RWPE2 (cell line): ENCODE measurements around the gene KDM4C.

ENCODE experiments used
- ATAC-seq: fragments of 200-7000 bp; cut with Tn5 transposase; 3 replicates; pipeline ENCODE4 v1.9.1; 2021; ENCODE audit warnings: low read depth
- DNase-seq: peaks from one replicate; pipeline ENCODE4 v3.0.0-alpha.2; 2020; ENCODE audit warnings: low spot score
- H3K27ac ChIP-seq: fragments of 450-650 bp; 2 replicates; pipeline ENCODE4 v1.5.1; 2017; ENCODE audit warnings: mild to moderate bottlenecking; ENCODE audit not compliant: poor library complexity, severe bottlenecking
- H3K27me3 ChIP-seq: fragments of 250-450 bp; sonication (Bioruptor Pico); 2 replicates; pipeline ENCODE4 v1.5.1; 2021; ENCODE audit warnings: mild to moderate bottlenecking, moderate library complexity; ENCODE audit not compliant: insufficient read depth, poor library complexity, severe bottlenecking
- H3K36me3 ChIP-seq: fragments of 250-450 bp; sonication (Bioruptor Pico); 2 replicates; pipeline ENCODE4 v1.5.1; 2020; ENCODE audit warnings: low read depth, mild to moderate bottlenecking, moderate library complexity
- H3K4me1 ChIP-seq: fragments of 250-450 bp; sonication (Bioruptor Pico); 2 replicates; pipeline ENCODE4 v1.5.1; 2021; ENCODE audit warnings: mild to moderate bottlenecking, moderate library complexity; ENCODE audit not compliant: insufficient read depth, poor library complexity, severe bottlenecking
- H3K4me3 ChIP-seq: fragments of 250-450 bp; sonication (Bioruptor Pico); 2 replicates; pipeline ENCODE4 v1.5.1; 2021; ENCODE audit warnings: mild to moderate bottlenecking, moderate library complexity; ENCODE audit not compliant: severe bottlenecking
- H3K9me3 ChIP-seq: fragments of 250-450 bp; sonication (Bioruptor Pico); 2 replicates; pipeline ENCODE4 v1.5.1; 2021; ENCODE audit warnings: mild to moderate bottlenecking, moderate library complexity; ENCODE audit not compliant: severe bottlenecking
- TF ChIP-seq, protein P1 (sequence below): fragments of 450-650 bp; IDR thresholded peaks from one replicate; pipeline ENCODE4 v1.5.1; 2017; ENCODE audit warnings: mild to moderate bottlenecking, moderate library complexity; ENCODE audit not compliant: poor library complexity, severe bottlenecking

The KDM4C gene

DNA sequence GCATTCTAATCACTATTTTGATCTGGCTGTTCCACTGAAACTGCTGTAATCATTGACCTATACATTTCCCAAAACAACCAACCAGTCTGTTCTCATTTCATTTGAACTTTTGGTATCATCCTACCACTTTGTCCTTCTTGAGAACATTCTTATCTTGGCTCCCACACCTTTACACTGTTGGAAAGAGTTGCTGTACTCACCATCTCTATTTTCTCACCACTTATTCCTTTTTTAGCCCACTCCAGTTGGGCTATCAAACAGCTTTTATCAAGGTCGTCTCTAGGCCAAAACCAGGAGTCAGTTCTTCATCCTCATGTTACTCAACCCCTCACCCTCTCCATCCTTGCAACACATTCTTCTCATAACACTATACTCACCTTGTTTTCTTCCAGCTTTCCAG, 170.1 kb downstream of the KDM4C start:
- no peaks in the 10 kb centered on the region for H3K9me3 ChIP-seq
- no peak overlapping the region for H3K27ac ChIP-seq
- no peaks in the 10 kb centered on the region for H3K27me3 ChIP-seq
- H3K4me3 ChIP-seq = no peak overlapping the region
- TF ChIP-seq, protein P1, sequence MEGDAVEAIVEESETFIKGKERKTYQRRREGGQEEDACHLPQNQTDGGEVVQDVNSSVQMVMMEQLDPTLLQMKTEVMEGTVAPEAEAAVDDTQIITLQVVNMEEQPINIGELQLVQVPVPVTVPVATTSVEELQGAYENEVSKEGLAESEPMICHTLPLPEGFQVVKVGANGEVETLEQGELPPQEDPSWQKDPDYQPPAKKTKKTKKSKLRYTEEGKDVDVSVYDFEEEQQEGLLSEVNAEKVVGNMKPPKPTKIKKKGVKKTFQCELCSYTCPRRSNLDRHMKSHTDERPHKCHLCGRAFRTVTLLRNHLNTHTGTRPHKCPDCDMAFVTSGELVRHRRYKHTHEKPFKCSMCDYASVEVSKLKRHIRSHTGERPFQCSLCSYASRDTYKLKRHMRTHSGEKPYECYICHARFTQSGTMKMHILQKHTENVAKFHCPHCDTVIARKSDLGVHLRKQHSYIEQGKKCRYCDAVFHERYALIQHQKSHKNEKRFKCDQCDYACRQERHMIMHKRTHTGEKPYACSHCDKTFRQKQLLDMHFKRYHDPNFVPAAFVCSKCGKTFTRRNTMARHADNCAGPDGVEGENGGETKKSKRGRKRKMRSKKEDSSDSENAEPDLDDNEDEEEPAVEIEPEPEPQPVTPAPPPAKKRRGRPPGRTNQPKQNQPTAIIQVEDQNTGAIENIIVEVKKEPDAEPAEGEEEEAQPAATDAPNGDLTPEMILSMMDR = no peak
- ATAC-seq = no peak
- H3K4me1 ChIP-seq = peaks cover 16% of the 10 kb centered on the region
- no peaks in the 10 kb centered on the region for H3K36me3 ChIP-seq
- DNase-seq = no peak

GRCh38 chr9:6928863-6929262, 171.1 kb downstream of the KDM4C start:
- H3K36me3 ChIP-seq = no peaks in the 10 kb centered on the region
- ATAC-seq = no peak
- H3K27ac ChIP-seq = no peak overlapping the region
- no peaks in the 10 kb centered on the region for H3K27me3 ChIP-seq
- TF ChIP-seq, protein P1 = no peak
- H3K4me1 ChIP-seq = peaks cover 16% of the 10 kb centered on the region
- H3K9me3 ChIP-seq = no peaks in the 10 kb centered on the region
- no peak for DNase-seq
- H3K4me3 ChIP-seq = no peak overlapping the region

GRCh38 chr9:6929441-6930215, 171.9 kb downstream of the KDM4C start:
- DNase-seq = no peak
- no peaks in the 10 kb centered on the region for H3K9me3 ChIP-seq
- H3K27me3 ChIP-seq = no peaks in the 10 kb centered on the region
- H3K4me1 ChIP-seq = peaks cover 16% of the 10 kb centered on the region
- H3K4me3 ChIP-seq = no peak overlapping the region
- no peak overlapping the region for H3K27ac ChIP-seq
- ATAC-seq = no peak
- H3K36me3 ChIP-seq = no peaks in the 10 kb centered on the region
- TF ChIP-seq, protein P1 = no peak

DNA sequence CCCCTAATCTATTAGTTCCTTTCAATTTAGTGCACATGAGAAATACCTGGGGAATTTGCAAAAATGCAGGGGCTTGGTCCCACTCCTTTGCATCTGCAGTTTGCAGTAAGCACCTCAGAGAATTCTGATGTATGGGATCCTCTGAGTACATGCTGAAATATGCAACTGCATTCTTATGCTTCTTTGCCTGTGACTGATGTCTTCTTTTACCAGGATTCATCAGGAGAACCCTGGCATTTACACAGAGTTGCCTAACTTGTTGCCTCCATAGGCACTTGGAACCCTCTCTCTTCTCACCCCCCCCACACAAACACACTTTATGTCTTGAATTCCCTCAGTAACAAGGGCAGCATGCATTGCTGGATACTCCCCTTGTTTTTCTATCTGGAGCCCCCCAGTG, 173.1 kb downstream of the KDM4C start:
- TF ChIP-seq, protein P1 = no peak
- no peaks in the 10 kb centered on the region for H3K9me3 ChIP-seq
- peak; percentile 71 for ATAC-seq
- H3K27ac ChIP-seq = peak overlapping the region; percentile 25
- no peaks in the 10 kb centered on the region for H3K27me3 ChIP-seq
- peaks cover 16% of the 10 kb centered on the region for H3K4me1 ChIP-seq
- no peaks in the 10 kb centered on the region for H3K36me3 ChIP-seq
- H3K4me3 ChIP-seq = no peak overlapping the region
- no peak for DNase-seq

- no peak overlapping the region for H3K4me3 ChIP-seq
Measured at GRCh38 chr9:6931913-6932312, 174.1 kb downstream of the KDM4C start.

More at GRCh38 chr9:6931913-6932312, 174.1 kb downstream of the KDM4C start:
- peaks cover 16% of the 10 kb centered on the region for H3K4me1 ChIP-seq
- no peaks in the 10 kb centered on the region for H3K36me3 ChIP-seq
- ATAC-seq (peak; percentile 96), DNase-seq (peak; percentile 68)
- H3K27me3 ChIP-seq = no peaks in the 10 kb centered on the region
- peak overlapping the region; percentile 25 for H3K27ac ChIP-seq
- H3K9me3 ChIP-seq = no peaks in the 10 kb centered on the region
- TF ChIP-seq, protein P1 = no peak
